Measurements from ENCODE around the gene CDK19. TPM values are rescaled to one million over a fixed set of nuclear protein-coding genes. Genes with fewer than 3 reads are reported as not detected.

Gene CDK19
- polyA plus RNA-seq, 1 donor from 2014 or later = 40.7 TPM

- H3K79me2 ChIP-seq (replicated peaks; ENCODE audit: insufficient read depth, low read length) = no peaks in the 10 kb centered on the region
These were observed 192.2 kb downstream of the CDK19 start for GRCh38 chr6:110622912-110623578.

GRCh38 chr6:110621061-110621460 is 194.2 kb downstream of the CDK19 start:
- no peaks in the 10 kb centered on the region for H3K9me2 ChIP-seq (ENCODE audit: insufficient read depth, low read length)
- H3F3A ChIP-seq (ENCODE audit: insufficient read depth, low read length, poor library complexity, severe bottlenecking) = no peaks in the 10 kb centered on the region
- H3K27me3 ChIP-seq (ENCODE audit: insufficient read depth, low read depth, low read length) = no peaks in the 10 kb centered on the region
- H3K9ac ChIP-seq (ENCODE audit: low read length) = no peak overlapping the region
- no peaks in the 10 kb centered on the region for H3K9me3 ChIP-seq (ENCODE audit: low read length)
- no peak overlapping the region for H3K27ac ChIP-seq (ENCODE audit: low read length)
- no peak overlapping the region for H3K4me3 ChIP-seq (ENCODE audit: low read length)
- H2AFZ ChIP-seq (ENCODE audit: low read depth, low read length) = no peak overlapping the region
- H3K4me2 ChIP-seq (ENCODE audit: low read length) = no peak overlapping the region
- H3K36me3 ChIP-seq (ENCODE audit: insufficient read depth, low read length) = no peaks in the 10 kb centered on the region
- H3K79me2 ChIP-seq (replicated peaks; ENCODE audit: insufficient read depth, low read length) = no peaks in the 10 kb centered on the region
- H4K20me1 ChIP-seq (ENCODE audit: insufficient read depth) = no peaks in the 10 kb centered on the region
- TF ChIP-seq POLR2AphosphoS5 (IDR thresholded peaks at IDR 0.05) (no peak), TAF1 (IDR thresholded peaks at IDR 0.05; ENCODE audit: low read depth) (no peak), SMC3 (conservative IDR thresholded peaks at IDR 0.05; ENCODE audit: poor library complexity) (no peak), REST (IDR thresholded peaks at IDR 0.05; ENCODE audit: borderline replicate concordance) (no peak), EP300 (conservative IDR thresholded peaks at IDR 0.05; ENCODE audit: poor library complexity, severe bottlenecking) (no peak), EZH2 (IDR thresholded peaks at IDR 0.05; ENCODE audit: borderline replicate concordance, insufficient read depth, low read length, poor library complexity, severe bottlenecking) (no peak)
- TF ChIP-seq, protein P1, sequence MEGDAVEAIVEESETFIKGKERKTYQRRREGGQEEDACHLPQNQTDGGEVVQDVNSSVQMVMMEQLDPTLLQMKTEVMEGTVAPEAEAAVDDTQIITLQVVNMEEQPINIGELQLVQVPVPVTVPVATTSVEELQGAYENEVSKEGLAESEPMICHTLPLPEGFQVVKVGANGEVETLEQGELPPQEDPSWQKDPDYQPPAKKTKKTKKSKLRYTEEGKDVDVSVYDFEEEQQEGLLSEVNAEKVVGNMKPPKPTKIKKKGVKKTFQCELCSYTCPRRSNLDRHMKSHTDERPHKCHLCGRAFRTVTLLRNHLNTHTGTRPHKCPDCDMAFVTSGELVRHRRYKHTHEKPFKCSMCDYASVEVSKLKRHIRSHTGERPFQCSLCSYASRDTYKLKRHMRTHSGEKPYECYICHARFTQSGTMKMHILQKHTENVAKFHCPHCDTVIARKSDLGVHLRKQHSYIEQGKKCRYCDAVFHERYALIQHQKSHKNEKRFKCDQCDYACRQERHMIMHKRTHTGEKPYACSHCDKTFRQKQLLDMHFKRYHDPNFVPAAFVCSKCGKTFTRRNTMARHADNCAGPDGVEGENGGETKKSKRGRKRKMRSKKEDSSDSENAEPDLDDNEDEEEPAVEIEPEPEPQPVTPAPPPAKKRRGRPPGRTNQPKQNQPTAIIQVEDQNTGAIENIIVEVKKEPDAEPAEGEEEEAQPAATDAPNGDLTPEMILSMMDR (IDR thresholded peaks at IDR 0.05; ENCODE audit: poor library complexity, severe bottlenecking) = no peak

More at GRCh38 chr6:110622912-110623578, 192.2 kb downstream of the CDK19 start:
- Histone ChIP-seq H3K9ac (ENCODE audit: low read length) (no peak overlapping the region), H2AFZ (ENCODE audit: low read depth, low read length) (no peak overlapping the region), H3K36me3 (ENCODE audit: insufficient read depth, low read length) (no peaks in the 10 kb centered on the region), H3K4me2 (ENCODE audit: low read length) (no peak overlapping the region), H3K9me3 (ENCODE audit: low read length) (no peaks in the 10 kb centered on the region), H3K4me3 (ENCODE audit: low read length) (no peak overlapping the region), H3K27me3 (ENCODE audit: insufficient read depth, low read depth, low read length) (no peaks in the 10 kb centered on the region), H3F3A (ENCODE audit: insufficient read depth, low read length, poor library complexity, severe bottlenecking) (no peaks in the 10 kb centered on the region), H3K9me2 (ENCODE audit: insufficient read depth, low read length) (no peaks in the 10 kb centered on the region), H3K27ac (ENCODE audit: low read length) (no peak overlapping the region), H4K20me1 (ENCODE audit: insufficient read depth) (no peaks in the 10 kb centered on the region)
- TF ChIP-seq MXI1 (conservative IDR thresholded peaks at IDR 0.05; ENCODE audit: poor library complexity, severe bottlenecking) (no peak), EP300 (conservative IDR thresholded peaks at IDR 0.05; ENCODE audit: poor library complexity, severe bottlenecking) (no peak), POLR2AphosphoS5 (IDR thresholded peaks at IDR 0.05) (no peak), TAF1 (IDR thresholded peaks at IDR 0.05; ENCODE audit: low read depth) (no peak), RAD21 (conservative IDR thresholded peaks at IDR 0.05) (no peak), EZH2 (IDR thresholded peaks at IDR 0.05; ENCODE audit: borderline replicate concordance, insufficient read depth, low read length, poor library complexity, severe bottlenecking) (no peak), SMC3 (conservative IDR thresholded peaks at IDR 0.05; ENCODE audit: poor library complexity) (no peak), REST (IDR thresholded peaks at IDR 0.05; ENCODE audit: borderline replicate concordance) (no peak)
- TF ChIP-seq, protein P1 (IDR thresholded peaks at IDR 0.05; ENCODE audit: poor library complexity, severe bottlenecking) = no peak

Measured in neural cell (in vitro differentiated cells).